AG04450 (cell line): ENCODE results near the gene REEP3. TPM values are rescaled to one million over a fixed set of nuclear protein-coding genes. Genes with fewer than 3 reads are reported as not detected.

ENCODE experiments used
- CTCF ChIA-PET: fragments of 300-600, 350-600 bp; formaldehyde crosslinking; extraction: SDS; loops from one replicate; lab custom pipeline; 2022; ENCODE audit warnings: antibody characterized with exemption, inconsistent platforms; lab: Charles Lee
- POLR2A ChIA-PET: fragments of 350-600 bp; formaldehyde crosslinking; extraction: SDS; loops from one replicate; lab custom pipeline; 2021; ENCODE audit warnings: antibody characterized with exemption, inconsistent platforms; lab: Yijun Ruan, JAX
- DNase-seq: peaks from one replicate; pipeline ENCODE4 v3.0.0-alpha.2; 2011; ENCODE audit warnings: low read depth, low spot score
- H3K27ac ChIP-seq: one replicate; pipeline ENCODE4 v1.5.1; 2012; ENCODE audit warnings: low read depth, low read length, control low read depth
- H3K27me3 ChIP-seq: one replicate; pipeline ENCODE4 v1.6.0; 2012; ENCODE audit warnings: low read length; ENCODE audit not compliant: control insufficient read depth, insufficient read depth
- H3K4me3 ChIP-seq: 2 replicates; pipeline ENCODE4 v1.5.1; 2011; ENCODE audit warnings: mild to moderate bottlenecking, low read depth, low read length, control low read depth
- H3K9me3 ChIP-seq: 2 replicates; pipeline ENCODE4 v1.5.1; 2012; ENCODE audit warnings: low read length; ENCODE audit not compliant: control insufficient read depth, insufficient read depth
- polyA plus RNA-seq: library from polyadenylated mRNA; depleted of rRNA; stranded (reverse); fragments of >200 nt; gene quantifications from 2 replicates; pipeline ENCODE4 v1.2.3, GENCODE V29; 2011
- TF ChIP-seq, protein P1 (sequence below): IDR thresholded peaks from 2 replicates; pipeline ENCODE4 v1.5.1; 2011; ENCODE audit warnings: low read depth, low read length, control low read depth, inconsistent platforms

The REEP3 gene
- polyA plus RNA-seq, 1 experiment = 36.5 TPM

DNA sequence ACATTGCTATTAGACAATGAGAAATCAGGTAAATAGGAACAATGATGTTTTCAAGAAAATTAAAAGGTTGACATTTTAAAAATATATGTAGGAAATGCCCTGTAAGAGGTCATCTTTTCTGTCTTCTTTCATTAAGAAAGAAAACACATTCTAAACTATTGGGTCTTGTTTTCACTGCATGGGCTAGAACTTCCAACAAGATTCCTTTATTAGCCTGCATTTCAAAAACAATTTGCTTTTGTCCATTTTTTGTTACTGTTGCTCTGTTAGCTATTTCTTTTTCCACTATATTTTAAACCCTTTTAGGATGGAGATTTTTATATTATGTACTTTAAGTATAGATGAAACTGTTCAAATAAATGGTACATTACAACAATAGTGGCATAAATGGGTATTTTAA is 9.2 kb downstream of the REEP3 start:
- POLR2A ChIA-PET = no interaction called here
- no peak for DNase-seq
- CTCF ChIA-PET = no interaction called here
- TF ChIP-seq, protein P1, sequence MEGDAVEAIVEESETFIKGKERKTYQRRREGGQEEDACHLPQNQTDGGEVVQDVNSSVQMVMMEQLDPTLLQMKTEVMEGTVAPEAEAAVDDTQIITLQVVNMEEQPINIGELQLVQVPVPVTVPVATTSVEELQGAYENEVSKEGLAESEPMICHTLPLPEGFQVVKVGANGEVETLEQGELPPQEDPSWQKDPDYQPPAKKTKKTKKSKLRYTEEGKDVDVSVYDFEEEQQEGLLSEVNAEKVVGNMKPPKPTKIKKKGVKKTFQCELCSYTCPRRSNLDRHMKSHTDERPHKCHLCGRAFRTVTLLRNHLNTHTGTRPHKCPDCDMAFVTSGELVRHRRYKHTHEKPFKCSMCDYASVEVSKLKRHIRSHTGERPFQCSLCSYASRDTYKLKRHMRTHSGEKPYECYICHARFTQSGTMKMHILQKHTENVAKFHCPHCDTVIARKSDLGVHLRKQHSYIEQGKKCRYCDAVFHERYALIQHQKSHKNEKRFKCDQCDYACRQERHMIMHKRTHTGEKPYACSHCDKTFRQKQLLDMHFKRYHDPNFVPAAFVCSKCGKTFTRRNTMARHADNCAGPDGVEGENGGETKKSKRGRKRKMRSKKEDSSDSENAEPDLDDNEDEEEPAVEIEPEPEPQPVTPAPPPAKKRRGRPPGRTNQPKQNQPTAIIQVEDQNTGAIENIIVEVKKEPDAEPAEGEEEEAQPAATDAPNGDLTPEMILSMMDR = no peak
- Histone ChIP-seq H3K27me3 (no peaks in the 10 kb centered on the region), H3K9me3 (no peaks in the 10 kb centered on the region), H3K27ac (no peak overlapping the region), H3K4me3 (no peak overlapping the region)

DNA sequence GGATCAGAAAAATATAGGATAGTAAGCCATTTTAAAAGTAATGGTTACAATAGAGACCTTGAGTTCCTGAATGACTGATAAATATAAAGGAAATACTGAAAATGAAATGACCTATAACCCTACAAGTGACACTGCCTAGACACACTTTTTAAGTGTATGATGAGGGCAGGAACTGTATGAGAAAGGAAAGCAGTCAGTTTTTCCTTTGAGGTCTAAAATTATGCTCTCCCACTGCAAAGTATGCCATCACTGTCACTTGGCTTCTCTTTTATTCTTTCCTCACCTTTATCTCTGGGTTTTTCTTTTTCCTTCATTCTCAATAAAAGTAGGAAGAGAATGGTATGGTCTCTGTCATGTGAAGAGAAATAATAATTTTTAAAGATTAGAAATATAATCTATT is 13.5 kb downstream of the REEP3 start:
- ChIA-PET CTCF (no interaction called here), POLR2A (no interaction called here)
- Histone ChIP-seq H3K27ac (no peak overlapping the region), H3K4me3 (no peak overlapping the region), H3K27me3 (no peaks in the 10 kb centered on the region), H3K9me3 (no peaks in the 10 kb centered on the region)
- no peak for DNase-seq
- TF ChIP-seq, protein P1 = no peak

DNA sequence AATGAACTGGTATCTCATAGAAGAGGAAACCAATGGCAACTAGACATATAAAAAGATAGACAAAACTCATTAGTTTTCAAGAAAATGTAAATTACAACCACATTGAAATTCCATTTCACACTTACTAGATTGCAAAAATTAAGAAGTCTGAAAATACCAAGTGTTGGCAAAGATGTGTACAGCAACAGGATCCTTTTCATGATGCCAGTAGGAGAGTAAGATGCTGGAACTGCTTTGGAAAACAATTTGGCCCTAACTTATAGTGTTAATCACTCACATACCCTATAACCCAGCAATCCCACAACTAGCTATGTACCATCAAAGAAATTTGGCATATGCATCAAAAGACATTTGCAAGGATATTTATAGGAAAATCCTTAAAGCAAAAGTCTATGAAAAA is 15.5 kb downstream of the REEP3 start:
- Histone ChIP-seq H3K4me3 (no peak overlapping the region), H3K27me3 (no peaks in the 10 kb centered on the region), H3K27ac (no peak overlapping the region), H3K9me3 (no peaks in the 10 kb centered on the region)
- CTCF ChIA-PET = interaction anchor here (1.5 kb wide), 1 partner anchor 92 kb away, joined by 3 read pairs; no protein-coding TSS in a partner anchor
- no peak for DNase-seq
- POLR2A ChIA-PET = no interaction called here
- TF ChIP-seq, protein P1 = no peak

DNA sequence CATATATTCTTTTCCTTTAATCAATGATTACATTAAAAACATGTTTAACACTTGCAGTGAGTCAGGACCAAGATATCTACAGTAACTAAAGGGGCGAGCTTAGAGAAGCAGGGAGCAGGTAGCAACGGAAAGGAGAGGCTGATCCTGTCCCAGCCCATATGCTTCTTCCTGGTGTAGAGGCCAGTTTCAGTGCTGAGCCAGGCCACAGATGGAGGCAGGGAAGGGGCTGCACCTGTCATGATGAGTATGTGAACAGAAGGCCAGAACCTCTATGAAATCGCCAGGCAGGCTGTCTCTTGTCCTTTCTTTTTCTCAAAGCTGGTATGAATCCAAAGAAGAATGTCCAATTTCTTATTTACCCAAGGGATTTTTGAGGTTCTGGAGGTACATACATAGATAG is 16.3 kb downstream of the REEP3 start:
- TF ChIP-seq, protein P1 = no peak
- Histone ChIP-seq H3K4me3 (no peak overlapping the region), H3K27me3 (no peaks in the 10 kb centered on the region), H3K27ac (no peak overlapping the region), H3K9me3 (no peaks in the 10 kb centered on the region)
- DNase-seq = no peak
- ChIA-PET POLR2A (interaction anchor here (0.7 kb wide), 1 partner anchor 9 kb away, joined by 6 read pairs; no protein-coding TSS in a partner anchor), CTCF (no interaction called here)

DNA sequence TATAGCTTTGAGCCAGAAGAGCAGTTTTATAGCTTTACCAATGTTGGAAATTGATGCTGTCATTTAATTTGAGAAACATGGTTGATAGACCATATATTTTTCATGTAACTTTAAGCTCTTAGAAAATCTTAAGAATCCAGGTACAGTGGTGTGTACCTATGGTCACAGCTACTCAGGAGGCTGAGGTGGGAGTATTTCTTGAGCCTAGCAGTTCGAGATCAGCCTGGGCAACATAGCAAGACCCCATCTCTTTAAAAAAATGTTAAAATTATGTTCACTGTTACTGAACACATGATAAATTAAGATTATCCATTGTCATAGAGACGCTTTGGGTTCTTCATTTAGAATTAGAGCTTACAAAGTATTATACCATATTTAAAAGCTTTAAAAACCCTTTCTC is 18.2 kb downstream of the REEP3 start:
- ChIA-PET CTCF (interaction anchor here (1.3 kb wide), 1 partner anchor 373 kb away, joined by 5 read pairs; no protein-coding TSS in a partner anchor), POLR2A (no interaction called here)

More for the DNA sequence above, 18.2 kb downstream of the REEP3 start:
- Histone ChIP-seq H3K4me3 (no peak overlapping the region), H3K27me3 (no peaks in the 10 kb centered on the region), H3K9me3 (no peaks in the 10 kb centered on the region), H3K27ac (no peak overlapping the region)
- TF ChIP-seq, protein P1 = no peak
- no peak for DNase-seq
